Psoas muscle (tissue), 8 donors: ENCODE data around the gene ATP1A3. TPM values are rescaled to one million over a fixed set of nuclear protein-coding genes. Genes with fewer than 3 reads are reported as not detected.

Experiments used
- ATAC-seq, 4 donors: fragments of 200-7000 bp; cut with Tn5 transposase; one replicate each; pipeline ENCODE4 v1.9.1; 2020; ENCODE audit warnings: moderate library complexity in 3 of 4, mild to moderate bottlenecking in 2 of 4
- DNase-seq, 2 donors: peaks; one replicate each; pipeline ENCODE4 v3.0.0-alpha.2; 2020
- H3K27ac ChIP-seq: fragments of 200-600 bp; one replicate; pipeline ENCODE4 v1.8.0; 2022
- H3K27me3 ChIP-seq, 3 donors: fragments of 200-600 bp in 1 of 3; one replicate each; pipeline versions ENCODE4 v1.6.1 to v1.8.0; 2013 to 2022; ENCODE audit warnings: low read length in 2 of 3, mild to moderate bottlenecking in 2 of 3, moderate library complexity in 1 of 3; ENCODE audit not compliant: insufficient read depth in 3 of 3
- H3K36me3 ChIP-seq, 2 donors: fragments of 200-600 bp in 1 of 2; one replicate each; pipeline versions ENCODE4 v1.6.1 to v1.8.0; 2013 to 2022; ENCODE audit warnings: low read depth in 1 of 2, mild to moderate bottlenecking in 1 of 2, moderate library complexity in 1 of 2; ENCODE audit not compliant: insufficient read depth in 1 of 2
- H3K4me1 ChIP-seq: fragments of 200-600 bp; one replicate; pipeline ENCODE4 v1.8.0; 2022
- H3K4me3 ChIP-seq: fragments of 200-600 bp; one replicate; pipeline ENCODE4 v1.8.0; 2022; ENCODE audit warnings: mild to moderate bottlenecking
- H3K9me3 ChIP-seq: fragments of 200-600 bp; one replicate; pipeline ENCODE4 v1.8.0; 2022
- CTCF ChIP-seq: fragments of 200-600 bp; IDR thresholded peaks from one replicate; pipeline ENCODE4 v1.8.0; 2022; ENCODE audit warnings: antibody characterized with exemption
- WGBS, 3 donors: extraction: QIAGEN DNeasy Blood & Tissue Kit; methylation state at CpG; one replicate each; pipeline versions ENCODE4 v1.1.6 to v1.1.7; 2013; 5-methylcytosine and 5-hydroxymethylcytosine counted together
- intact Hi-C, 2 donors: fragments of 100-400 bp; cut with DNase I; formaldehyde crosslinking; loops; one replicate each; pipeline versions ENCODE4 v1.11.0 to v1.14.2; 2022
- polyA plus RNA-seq, 3 donors: library from polyadenylated mRNA; stranded (reverse); fragments of 200-250 nt; gene quantifications; one replicate each; pipeline ENCODE4 v1.2.3, GENCODE V29; 2013
- total RNA-seq, 4 donors: library from RNA; stranded (reverse); fragmentation: NEBNext Ultra II Directional in 2 of 4; extraction: Animal tissue kit (Norgen Biotek cat#: 25700) in 2 of 4; gene quantifications; one replicate each; pipeline versions ENCODE4 v1.2.1 to v1.2.4, GENCODE V29; 2021 to 2023
- donor health status: healthy with polysubstance abuse.
- donor health status: DM: no; HTN: no; CAD: no; lungs with moderate emphysema.
- donor health status: Bipolar disorder and iron deficiency.
- donor health status: healthy.
- donor health status: DM: yes; HTN: yes; CAD: no.
- donor health status: DM: no; HTN: no; CAD: no.
- donor health status: DM: no; HTN: no; CAD: no.
- donor health status: DM: yes; HTN: yes; CAD: no.

ATP1A3 gene
- total and polyA plus RNA-seq, 7 donors = 0.12 to 0.24 (median 0.16) TPM; not detected in 3

- WGBS, 3 donors = 12 to 15% (median 15%) methylated on average over 26 to 27 of the region's 27 CpGs
- TF ChIP-seq CTCF = no peak
- Histone ChIP-seq H3K9me3 (no peaks in the 10 kb centered on the region), H3K36me3 (no peaks in the 10 kb centered on the region), H3K4me1 (peaks cover 5% of the 10 kb centered on the region), H3K27me3 (peaks cover 0 to 92% (median 57%) of the 10 kb centered on the region in 3 donors), H3K27ac (no peak overlapping the region), H3K4me3 (no peak overlapping the region)
- intact Hi-C loops = no loop called here
- ATAC-seq (no peak), DNase-seq (no peak)
Observed at GRCh38 chr19:41926028-41926762, 67.8 kb downstream of the ATP1A3 start.

DNA sequence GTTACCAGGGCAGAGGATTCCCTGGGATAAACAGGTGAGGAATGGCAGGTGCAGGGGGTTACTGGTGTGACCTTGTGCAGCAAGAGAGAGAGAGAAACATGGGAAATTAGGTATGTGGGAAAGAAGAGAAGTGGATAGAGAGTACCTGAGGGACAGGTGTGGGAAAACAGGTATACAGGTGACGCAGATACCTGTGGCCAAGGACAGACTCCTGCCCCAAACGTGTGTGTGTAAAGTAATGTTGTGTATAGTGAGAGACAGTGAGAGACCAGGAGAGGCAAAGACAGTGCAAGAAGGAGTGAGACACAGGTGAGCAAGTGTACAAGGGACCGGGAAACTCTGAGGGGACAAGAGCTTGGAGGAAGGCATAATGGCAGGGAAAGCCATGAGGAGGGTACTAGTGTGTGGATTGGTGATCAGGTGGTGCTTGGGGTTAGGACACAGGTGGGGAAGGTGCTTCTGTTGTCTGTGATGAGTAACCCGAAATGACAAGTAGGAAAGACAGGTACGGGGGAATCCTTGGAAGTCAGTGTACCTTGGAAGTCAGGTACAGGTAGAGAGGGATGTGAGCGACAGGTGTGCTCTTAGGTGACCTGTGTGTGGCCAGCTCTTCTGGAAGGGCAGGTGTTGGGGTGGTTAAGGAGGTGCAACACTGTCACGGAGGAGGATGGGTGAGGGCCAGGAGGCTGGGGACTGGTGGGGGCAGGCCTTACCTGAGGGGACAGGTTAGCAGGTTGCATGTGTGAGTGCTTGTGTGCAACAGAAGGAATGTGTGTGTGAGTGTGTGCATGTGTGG lies 68.6 kb downstream of the ATP1A3 start:
- Histone ChIP-seq H3K36me3 (no peaks in the 10 kb centered on the region), H3K9me3 (no peaks in the 10 kb centered on the region), H3K4me3 (no peak overlapping the region), H3K27ac (no peak overlapping the region), H3K4me1 (peaks cover 5% of the 10 kb centered on the region), H3K27me3 (peaks cover 0 to 91% (median 55%) of the 10 kb centered on the region in 3 donors)
- no peak for TF ChIP-seq CTCF
- ATAC-seq = no peak
- 35 to 42% (median 36%) methylated on average over 7 of the region's 7 CpGs for WGBS, 3 donors
- intact Hi-C loops = no loop called here
- no peak for DNase-seq

DNA sequence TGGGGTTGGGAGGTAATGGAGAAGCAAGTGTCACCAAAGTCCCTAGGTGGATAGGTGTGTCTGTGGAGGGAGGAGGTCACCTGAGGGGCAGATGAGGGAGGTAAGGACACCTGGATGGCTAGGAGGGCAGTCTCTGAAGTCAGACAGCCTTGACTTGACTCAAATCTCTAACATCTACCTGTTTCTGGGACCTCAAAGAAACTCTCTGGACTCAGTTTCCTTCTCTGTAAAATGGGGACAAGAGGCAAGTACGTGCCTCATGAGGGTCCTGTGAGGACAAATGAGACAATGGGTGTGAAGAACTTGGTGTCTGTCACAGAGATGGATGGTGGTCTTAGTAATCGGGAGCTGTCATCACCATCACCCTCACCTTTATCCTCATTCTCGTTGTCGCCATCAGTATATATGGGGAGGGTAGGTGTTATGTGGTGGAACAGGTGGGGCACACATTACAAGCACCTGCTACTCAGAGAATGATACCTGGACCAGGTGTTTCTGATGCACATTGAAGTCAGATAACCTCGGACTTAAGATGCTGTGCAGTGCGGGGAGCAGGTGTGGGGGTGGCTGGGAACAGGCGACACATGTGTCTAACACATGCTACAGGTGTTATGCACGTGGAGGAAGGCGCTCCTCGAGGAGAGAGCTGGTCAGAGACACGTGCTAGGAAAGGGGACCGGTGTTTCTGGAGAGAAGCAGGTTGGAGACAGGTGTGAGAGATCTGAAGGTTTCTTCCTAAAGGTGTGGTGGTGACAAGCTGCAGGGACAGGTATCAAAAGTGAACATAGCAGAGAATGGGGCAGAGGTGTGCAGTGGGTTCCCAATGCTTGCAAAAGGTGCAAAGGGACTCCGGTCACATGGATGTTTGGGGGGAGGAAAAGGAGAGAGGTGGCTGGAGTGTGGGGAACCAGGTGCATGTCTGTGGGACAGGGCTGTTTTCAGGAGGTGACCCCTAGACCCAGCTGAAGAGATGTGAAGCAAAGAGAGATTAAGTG lies 69.6 kb downstream of the ATP1A3 start:
- DNase-seq (no peak), ATAC-seq (no peak)
- Histone ChIP-seq H3K36me3 (no peaks in the 10 kb centered on the region), H3K9me3 (no peaks in the 10 kb centered on the region), H3K4me1 (peaks cover 5% of the 10 kb centered on the region), H3K27me3 (peaks cover 0 to 89% (median 47%) of the 10 kb centered on the region in 3 donors), H3K4me3 (no peak overlapping the region), H3K27ac (no peak overlapping the region)
- TF ChIP-seq CTCF = no peak
- intact Hi-C loops = no loop called here
- WGBS, 3 donors = 37 to 41% (median 40%) methylated on average over 13 of the region's 13 CpGs

GRCh38 chr19:41923045-41923788 lies 70.8 kb downstream of the ATP1A3 start:
- no peaks in the 10 kb centered on the region for H3K9me3 ChIP-seq
- H3K36me3 ChIP-seq = no peaks in the 10 kb centered on the region
- H3K27me3 ChIP-seq = peaks cover 0 to 90% (median 47%) of the 10 kb centered on the region in 3 donors
- H3K4me1 ChIP-seq = peaks cover under 1% of the 10 kb centered on the region
- 23 to 28% (median 25%) methylated on average over 5 to 6 of the region's 6 CpGs for WGBS, 3 donors
- no peak for TF ChIP-seq CTCF
- no peak for ATAC-seq
- no peak overlapping the region for H3K27ac ChIP-seq
- DNase-seq = no peak
- intact Hi-C loops = no loop called here
- no peak overlapping the region for H3K4me3 ChIP-seq
